Activated naive CD8-positive, alpha-beta T cell treated with anti-CD3 and anti-CD28 coated beads, Interleukin-2, amount 10 ng/mL, durations not matched to agents 7 days and 5 days (primary cell): ENCODE results near the gene TGFBR2. TPM values are rescaled to one million over a fixed set of nuclear protein-coding genes. Genes with fewer than 3 reads are reported as not detected.

Experiments used
- ATAC-seq: fragments of 150-1000 bp; cut with Tn5 transposase; one replicate; pipeline ENCODE4 v1.10.0; 2021; ENCODE audit warnings: low read depth, moderate library complexity
- POLR2A ChIA-PET: fragments of 350-600 bp; sonication (Branson Sonifier 250); formaldehyde crosslinking; loops from one replicate; lab custom pipeline; 2021; ENCODE audit warnings: antibody characterized with exemption; lab: Charles Lee
- DNase-seq: peaks from one replicate; pipeline ENCODE4 v3.0.0; 2021
- H3K27ac Mint-ChIP-seq: one replicate; pipeline ENCODE4 v1.8.0; 2022; ENCODE audit warnings: mild to moderate bottlenecking, mixed read lengths
- H3K27me3 Mint-ChIP-seq: one replicate; pipeline ENCODE4 v1.8.0; 2022; ENCODE audit warnings: mild to moderate bottlenecking, moderate library complexity, mixed read lengths
- H3K36me3 Mint-ChIP-seq: one replicate; pipeline ENCODE4 v1.8.0; 2021; ENCODE audit warnings: mild to moderate bottlenecking, mixed read lengths
- H3K4me1 Mint-ChIP-seq: one replicate; pipeline ENCODE4 v1.8.0; 2021; ENCODE audit warnings: mixed read lengths
- H3K4me3 Mint-ChIP-seq: one replicate; pipeline ENCODE4 v1.8.0; 2022; ENCODE audit warnings: mild to moderate bottlenecking, moderate library complexity, mixed read lengths
- H3K9me3 Mint-ChIP-seq: one replicate; pipeline ENCODE4 v1.8.0; 2021; ENCODE audit warnings: mixed read lengths
- total RNA-seq, 2 experiments: library from RNA; stranded (reverse); gene quantifications; one replicate each; pipeline ENCODE4 v1.2.3, GENCODE V29; 2021

TGFBR2 gene
- total RNA-seq, 2 experiments from 2014 or later: 86.9 to 92.2 TPM

DNA sequence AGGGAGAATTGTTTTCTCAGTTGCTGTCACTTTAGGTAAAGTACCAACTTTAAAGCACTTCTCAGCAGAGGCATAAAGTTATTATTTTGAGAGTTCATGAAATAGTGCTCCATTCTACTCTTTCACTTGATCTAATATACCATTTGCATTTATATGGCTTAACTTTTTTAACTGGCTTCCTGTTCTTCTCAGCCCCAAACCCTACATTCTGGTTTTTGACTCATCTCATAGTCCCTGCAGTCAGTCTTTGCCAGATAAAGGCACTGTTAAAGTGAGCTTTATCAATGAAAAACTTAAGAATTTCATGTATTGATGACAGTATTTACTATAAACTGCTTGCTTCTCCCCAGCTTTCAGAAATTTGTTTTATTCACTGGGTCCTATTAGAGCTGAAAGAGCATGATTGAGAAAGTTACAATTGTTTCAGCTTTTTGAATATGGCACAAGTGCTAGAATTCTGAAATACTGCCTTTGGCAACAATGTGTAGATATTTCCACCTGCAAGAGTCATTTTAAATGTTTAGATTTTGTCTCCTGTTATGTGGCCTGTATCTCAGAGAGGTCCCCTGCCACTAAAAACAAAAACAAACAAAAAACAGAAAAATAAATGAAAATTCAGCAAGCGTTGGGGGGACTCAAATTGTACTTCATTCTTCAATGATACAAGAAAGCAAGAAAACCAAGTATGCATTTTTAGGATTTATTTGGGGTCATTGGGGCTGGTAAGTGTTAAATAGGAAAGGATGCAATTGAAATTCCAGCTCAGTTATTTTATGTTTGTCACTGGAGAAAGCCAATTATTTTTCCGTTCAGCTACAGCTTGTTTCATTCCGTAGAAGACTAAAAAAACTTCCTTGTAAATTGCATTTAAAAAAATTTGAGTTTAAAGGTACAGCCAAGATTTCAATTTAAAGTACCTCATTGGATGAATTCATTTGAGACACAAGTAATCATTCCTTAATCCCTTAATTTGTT lies 28.6 kb downstream of the TGFBR2 start:
- peak overlapping the region; percentile 87 for H3K27ac Mint-ChIP-seq
- H3K27me3 Mint-ChIP-seq: no peaks in the 10 kb centered on the region
- H3K36me3 Mint-ChIP-seq: peaks cover 39% of the 10 kb centered on the region
- POLR2A ChIA-PET: interaction anchor here (0.7 to 3.7 kb wide), 9 partner anchors 9 to 30 kb away, joined by 3 to 45 read pairs (median 4); partner anchors contain the start of gene TGFBR2
- H3K9me3 Mint-ChIP-seq: no peaks in the 10 kb centered on the region
- peaks cover 86% of the 10 kb centered on the region for H3K4me1 Mint-ChIP-seq
- ATAC-seq: peak; percentile 18
- peak overlapping the region; percentile 60 for H3K4me3 Mint-ChIP-seq
- DNase-seq: no peak

GRCh38 chr3:30637310-30638219 lies 31.2 kb downstream of the TGFBR2 start:
- Mint-ChIP-seq H3K9me3 (no peaks in the 10 kb centered on the region), H3K27ac (peak overlapping the region; percentile 87), H3K4me3 (peak overlapping the region; percentile 57), H3K36me3 (peaks cover 35% of the 10 kb centered on the region), H3K4me1 (peaks cover 83% of the 10 kb centered on the region), H3K27me3 (no peaks in the 10 kb centered on the region)
- no peak for DNase-seq
- ATAC-seq: no peak
- POLR2A ChIA-PET: interaction anchor here (0.7 to 5.1 kb wide), 7 partner anchors 10 to 31 kb away, joined by 3 to 27 read pairs (median 6); partner anchors contain the start of gene TGFBR2

GRCh38 chr3:30638685-30639412 lies 32.4 kb downstream of the TGFBR2 start:
- Mint-ChIP-seq H3K4me3 (peak overlapping the region; percentile 57), H3K27me3 (no peaks in the 10 kb centered on the region), H3K27ac (peak overlapping the region; percentile 87), H3K4me1 (peaks cover 85% of the 10 kb centered on the region), H3K9me3 (no peaks in the 10 kb centered on the region), H3K36me3 (peaks cover 33% of the 10 kb centered on the region)
- POLR2A ChIA-PET: interaction anchor here (1.0 to 5.1 kb wide), 7 partner anchors 9 to 32 kb away, joined by 3 to 27 read pairs (median 5); partner anchors contain the start of gene TGFBR2
- ATAC-seq: peak; percentile 32
- DNase-seq: no peak

DNA sequence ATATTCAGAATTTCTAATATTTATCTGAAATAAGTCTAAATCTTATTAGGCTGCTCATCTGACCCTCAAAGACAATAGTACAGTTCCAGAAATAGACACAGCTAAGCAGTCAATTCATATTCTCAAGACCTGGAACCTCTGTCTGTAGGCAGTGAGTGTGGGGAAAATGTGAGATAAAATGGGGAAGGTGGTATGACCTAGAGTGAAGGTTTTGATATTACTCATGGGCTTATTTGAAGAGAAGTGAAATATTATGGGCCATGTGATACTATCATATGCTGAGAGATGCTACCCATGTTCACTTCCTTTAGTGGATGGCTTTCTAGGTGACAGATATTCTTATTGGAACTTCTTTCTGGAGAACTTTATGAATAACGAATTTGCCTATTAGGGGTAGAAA lies 33.5 kb downstream of the TGFBR2 start:
- Mint-ChIP-seq H3K27ac (peak overlapping the region; percentile 87), H3K36me3 (peaks cover 30% of the 10 kb centered on the region), H3K4me3 (peak overlapping the region; percentile 57), H3K4me1 (peaks cover 88% of the 10 kb centered on the region), H3K27me3 (no peaks in the 10 kb centered on the region), H3K9me3 (no peaks in the 10 kb centered on the region)
- peak; percentile 37 for ATAC-seq
- POLR2A ChIA-PET: interaction anchor here (1.0 to 5.1 kb wide), 5 partner anchors 8 to 33 kb away, joined by 3 to 27 read pairs (median 4); partner anchors contain the start of gene TGFBR2
- no peak for DNase-seq

DNA sequence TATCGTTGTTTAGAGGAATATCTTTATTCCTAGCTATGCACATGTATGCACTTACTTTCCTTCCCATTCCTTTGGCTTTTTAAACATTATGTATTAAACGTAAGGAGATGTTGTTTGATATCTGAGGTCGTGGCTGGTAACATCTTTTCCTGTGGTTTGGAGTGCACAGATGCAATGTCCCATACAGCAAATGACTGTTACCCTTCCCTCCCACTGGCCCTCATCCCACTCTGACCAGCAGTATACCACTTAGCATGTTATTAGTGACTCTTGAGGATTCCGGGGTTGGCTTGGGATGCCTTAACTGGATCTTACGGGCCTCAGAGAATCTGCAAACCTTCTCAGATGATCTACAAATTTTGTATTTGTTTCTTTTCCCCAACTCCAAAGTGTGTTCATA lies 34.5 kb downstream of the TGFBR2 start:
- H3K27ac Mint-ChIP-seq: peak overlapping the region; percentile 93
- DNase-seq (no peak), ATAC-seq (no peak)
- no peaks in the 10 kb centered on the region for H3K27me3 Mint-ChIP-seq
- peak overlapping the region; percentile 84 for H3K4me3 Mint-ChIP-seq
- H3K9me3 Mint-ChIP-seq: no peaks in the 10 kb centered on the region
- POLR2A ChIA-PET: interaction anchor here (1.6 to 5.1 kb wide), 2 partner anchors 12 to 34 kb away, joined by 6 to 27 read pairs; partner anchors contain the start of gene TGFBR2
- H3K36me3 Mint-ChIP-seq: peaks cover 31% of the 10 kb centered on the region
- H3K4me1 Mint-ChIP-seq: peaks cover 88% of the 10 kb centered on the region

DNA sequence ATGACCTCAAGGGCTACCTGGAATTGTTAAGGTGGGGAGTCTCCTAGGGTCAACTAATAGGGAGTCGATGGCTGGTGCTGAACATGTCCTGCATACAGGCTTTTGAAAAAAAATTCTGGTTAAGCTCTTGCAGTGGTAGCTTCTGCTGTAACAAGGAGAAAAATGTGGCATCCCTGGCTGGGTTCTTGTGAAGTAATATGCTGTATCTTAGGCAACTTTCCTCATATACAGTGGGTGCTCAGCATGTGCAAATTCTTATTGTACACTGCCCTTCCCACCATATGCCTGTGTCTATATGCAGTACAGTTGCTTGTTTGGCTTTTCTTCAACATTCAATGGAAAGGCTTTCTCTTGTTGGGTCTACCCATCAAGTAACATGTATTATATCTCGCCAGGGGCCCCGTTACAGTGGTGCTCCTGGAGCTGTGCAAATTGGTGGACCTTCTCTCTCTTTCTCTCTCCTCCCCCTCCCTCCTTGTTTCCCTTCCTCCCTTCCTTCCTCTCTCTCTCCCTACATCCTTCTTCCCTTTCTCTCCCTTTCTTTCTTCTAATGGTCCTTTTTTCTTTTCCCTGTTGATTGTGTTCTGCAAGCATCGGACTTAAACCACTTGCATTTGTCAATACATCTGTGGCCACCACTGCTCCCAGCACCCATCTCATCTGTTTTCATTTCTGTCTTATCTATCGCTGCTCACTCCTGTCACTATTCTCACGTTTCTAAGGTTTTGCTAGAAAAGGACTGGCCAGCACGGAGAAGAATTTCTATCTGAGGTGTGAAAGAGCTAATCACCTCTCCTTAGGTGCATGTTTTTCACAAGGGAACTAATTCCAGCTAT lies 35.2 kb downstream of the TGFBR2 start:
- H3K4me3 Mint-ChIP-seq: peak overlapping the region; percentile 84
- peaks cover 36% of the 10 kb centered on the region for H3K36me3 Mint-ChIP-seq
- H3K27ac Mint-ChIP-seq: peak overlapping the region; percentile 93
- POLR2A ChIA-PET: interaction anchor here (1.1 to 5.1 kb wide), 8 partner anchors 11 to 52 kb away, joined by 3 to 31 read pairs (median 14); partner anchors contain the start of gene TGFBR2
- no peak for DNase-seq
- H3K9me3 Mint-ChIP-seq: no peaks in the 10 kb centered on the region
- ATAC-seq: no peak
- no peaks in the 10 kb centered on the region for H3K27me3 Mint-ChIP-seq
- H3K4me1 Mint-ChIP-seq: peaks cover 90% of the 10 kb centered on the region

DNA sequence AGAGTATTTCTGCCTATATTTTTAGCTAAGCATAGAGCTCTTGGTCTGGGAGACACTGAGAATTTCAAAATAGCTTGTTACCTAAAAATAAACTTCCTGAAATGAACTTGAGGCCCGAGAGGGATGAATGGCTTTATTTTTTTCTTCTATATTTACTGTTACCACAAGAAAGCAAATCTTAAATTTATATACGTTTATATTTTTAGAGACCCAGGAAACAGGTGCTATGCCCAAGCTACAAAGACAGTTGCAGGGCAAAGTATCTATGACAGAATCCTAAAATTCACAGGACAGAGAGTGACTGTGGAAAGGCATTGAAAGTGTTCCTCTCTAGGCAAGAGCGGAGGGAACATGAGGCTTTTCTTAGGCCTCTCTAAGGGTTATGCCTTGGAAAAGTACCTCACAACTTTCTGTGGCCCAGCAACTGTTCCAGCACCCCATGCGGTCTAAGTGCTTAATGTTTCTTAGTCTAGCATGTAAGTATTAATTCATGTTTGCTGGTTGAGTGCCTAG lies 36.5 kb downstream of the TGFBR2 start:
- Mint-ChIP-seq H3K36me3 (peaks cover 32% of the 10 kb centered on the region), H3K27ac (peak overlapping the region; percentile 95), H3K9me3 (no peaks in the 10 kb centered on the region), H3K4me3 (peak overlapping the region; percentile 76), H3K27me3 (no peaks in the 10 kb centered on the region), H3K4me1 (peaks cover 89% of the 10 kb centered on the region)
- ATAC-seq (no peak), DNase-seq (no peak)
- POLR2A ChIA-PET: interaction anchor here (1.1 to 3.3 kb wide), 8 partner anchors 11 to 50 kb away, joined by 4 to 31 read pairs (median 14); partner anchors contain the start of gene TGFBR2

GRCh38 chr3:30643763-30644462 lies 37.5 kb downstream of the TGFBR2 start:
- POLR2A ChIA-PET: interaction anchor here (0.8 to 5.3 kb wide), 16 partner anchors 9 to 294 kb away, joined by 3 to 47 read pairs (median 10); partner anchors contain the start of gene TGFBR2
- DNase-seq: peak; percentile 67
- Mint-ChIP-seq H3K9me3 (no peaks in the 10 kb centered on the region), H3K4me1 (peaks cover 89% of the 10 kb centered on the region), H3K27ac (peak overlapping the region; percentile 95), H3K36me3 (peaks cover 35% of the 10 kb centered on the region), H3K27me3 (no peaks in the 10 kb centered on the region), H3K4me3 (peak overlapping the region; percentile 76)
- ATAC-seq: peak; percentile 66

GRCh38 chr3:30644615-30645014 lies 38.2 kb downstream of the TGFBR2 start:
- Mint-ChIP-seq H3K9me3 (no peaks in the 10 kb centered on the region), H3K4me1 (peaks cover 90% of the 10 kb centered on the region), H3K4me3 (peak overlapping the region; percentile 76), H3K36me3 (peaks cover 38% of the 10 kb centered on the region), H3K27ac (peak overlapping the region; percentile 95), H3K27me3 (no peaks in the 10 kb centered on the region)
- ATAC-seq: peak; percentile 48
- POLR2A ChIA-PET: interaction anchor here (0.7 to 5.3 kb wide), 15 partner anchors 9 to 295 kb away, joined by 3 to 47 read pairs (median 9); partner anchors contain the start of gene TGFBR2
- no peak for DNase-seq

- H3K27ac Mint-ChIP-seq: peak overlapping the region; percentile 95
- H3K36me3 Mint-ChIP-seq: peaks cover 41% of the 10 kb centered on the region
- POLR2A ChIA-PET: interaction anchor here (0.7 to 5.3 kb wide), 5 partner anchors 9 to 37 kb away, joined by 3 to 47 read pairs (median 15); partner anchors contain the start of gene TGFBR2
- no peaks in the 10 kb centered on the region for H3K27me3 Mint-ChIP-seq
- peaks cover 88% of the 10 kb centered on the region for H3K4me1 Mint-ChIP-seq
- no peaks in the 10 kb centered on the region for H3K9me3 Mint-ChIP-seq
- H3K4me3 Mint-ChIP-seq: peak overlapping the region; percentile 76
- no peak for DNase-seq
- no peak for ATAC-seq
Measured at GRCh38 chr3:30645077-30645476, 38.7 kb downstream of the TGFBR2 start.
